Esophagus muscularis mucosa (tissue), 4 donors: ENCODE results near the gene ZNF362. TPM values are rescaled to one million over a fixed set of nuclear protein-coding genes. Genes with fewer than 3 reads are reported as not detected.

Experiments used
- DNase-seq: peaks from one replicate; pipeline ENCODE4 v3.0.0-alpha.2; 2017; ENCODE audit errors: extremely low spot score
- H3K27ac ChIP-seq, 4 donors: fragments of 200-600 bp; sonication (generic); replicated peaks in 1 of 4; 1 replicate in 3 of 4; 2 replicates in 1 of 4; pipeline ENCODE4 v1.5.1; 2016 to 2019; ENCODE audit warnings: mild to moderate bottlenecking in 1 of 4
- H3K27me3 ChIP-seq, 4 donors: fragments of 200-600 bp; sonication (generic); one replicate each; pipeline versions ENCODE4 v1.5.1 to v1.6.0; 2016 to 2019
- H3K36me3 ChIP-seq, 4 donors: fragments of 200-600 bp; sonication (generic); one replicate each; pipeline ENCODE4 v1.5.1; 2016 to 2019
- H3K4me1 ChIP-seq, 4 donors: fragments of 200-600 bp; sonication (generic); one replicate each; pipeline ENCODE4 v1.5.1; 2016 to 2019
- H3K4me3 ChIP-seq, 4 donors: fragments of 200-600 bp; sonication (generic); 1 replicate in 2 of 4; 2 replicates in 2 of 4; pipeline ENCODE4 v1.5.1; 2016 to 2019; ENCODE audit warnings: mild to moderate bottlenecking in 4 of 4, moderate library complexity in 1 of 4
- H3K9me3 ChIP-seq, 4 donors: fragments of 200-600 bp; sonication (generic); 1 replicate in 3 of 4; 2 replicates in 1 of 4; pipeline ENCODE4 v1.5.1; 2016 to 2019
- CTCF ChIP-seq, 3 experiments: fragments of 200-600 bp in 2 of 3; fragments of 450-650 bp in 1 of 3; sonication (generic) in 2 of 3; IDR thresholded peaks; one replicate each; pipeline ENCODE4 v1.5.1; 2017 to 2019; ENCODE audit warnings: antibody characterized with exemption in 3 of 3, mild to moderate bottlenecking in 2 of 3, moderate library complexity in 1 of 3
- EP300 ChIP-seq: sonication (generic); formaldehyde crosslinking; IDR thresholded peaks from one replicate; pipeline ENCODE4 v1.6.1; 2017; ENCODE audit warnings: antibody characterized with exemption
- POLR2A ChIP-seq: fragments of 450-650 bp; IDR thresholded peaks from one replicate; pipeline ENCODE4 v1.6.1; 2017; ENCODE audit warnings: antibody characterized with exemption, moderate library complexity, mild to moderate bottlenecking, low read depth
- POLR2AphosphoS5 ChIP-seq, 2 donors: sonication (generic); formaldehyde crosslinking; IDR thresholded peaks; one replicate each; pipeline ENCODE4 v1.6.1; 2017; ENCODE audit warnings: antibody characterized with exemption in 2 of 2
- WGBS: methylation state at CpG from one replicate; pipeline ENCODE4 v1.1.5; 2018; 5-methylcytosine and 5-hydroxymethylcytosine counted together
- intact Hi-C: fragments of 100-400 bp; cut with DNase I; formaldehyde crosslinking; loops from one replicate; pipeline ENCODE4 v1.15.1; 2023
- total RNA-seq, 4 donors: library from RNA; depleted of rRNA; stranded (reverse); fragments of >200 nt; gene quantifications; one replicate each; pipeline versions ENCODE4 v1.1.0 to v1.2.1, GENCODE V29; 2016

The ZNF362 gene
- total RNA-seq, 4 donors from 2014 or later: 17.2 to 35.3 (median 25.1) TPM

- Histone ChIP-seq H3K9me3 (no peaks in the 10 kb centered on the region), H3K27ac (no peak overlapping the region), H3K27me3 (no peaks in the 10 kb centered on the region), H3K4me1 (peaks cover 19 to 46% (median 37%) of the 10 kb centered on the region in 4 donors), H3K4me3 (no peak overlapping the region), H3K36me3 (peaks cover 10 to 47% (median 40%) of the 10 kb centered on the region in 4 donors)
- DNase-seq: no peak
- WGBS: 80% methylated on average over 3 of the region's 3 CpGs
- TF ChIP-seq EP300 (no peak), POLR2AphosphoS5 (IDR thresholded peaks at IDR 0.05) (no peak), POLR2A (no peak), CTCF (IDR thresholded peaks at IDR 0.05) (no peak)
- intact Hi-C loops: no loop called here
Measured at GRCh38 chr1:33273406-33273805, 17.1 kb downstream of the ZNF362 start.

- no peak for TF ChIP-seq EP300
- no peak for TF ChIP-seq POLR2AphosphoS5 (IDR thresholded peaks at IDR 0.05)
- no peaks in the 10 kb centered on the region for H3K27me3 ChIP-seq
- H3K27ac ChIP-seq: no peak overlapping the region
- H3K4me3 ChIP-seq: no peak overlapping the region
- no peak for DNase-seq
- no peaks in the 10 kb centered on the region for H3K9me3 ChIP-seq
- WGBS: 83% methylated on average over 7 of the region's 7 CpGs
- H3K4me1 ChIP-seq: peaks cover 13 to 40% (median 31%) of the 10 kb centered on the region in 4 donors
- intact Hi-C loops: no loop called here
- H3K36me3 ChIP-seq: peaks cover 10 to 52% (median 44%) of the 10 kb centered on the region in 4 donors
Measured at GRCh38 chr1:33273961-33274371, 17.7 kb downstream of the ZNF362 start.

- intact Hi-C loops: no loop called here
- Histone ChIP-seq H3K4me1 (peaks cover 10 to 35% (median 27%) of the 10 kb centered on the region in 4 donors), H3K9me3 (no peaks in the 10 kb centered on the region), H3K36me3 (peaks cover 10 to 52% (median 47%) of the 10 kb centered on the region in 4 donors), H3K27ac (no peak overlapping the region), H3K4me3 (no peak overlapping the region), H3K27me3 (no peaks in the 10 kb centered on the region)
- 100% methylated on average over 1 of the region's 1 CpG for WGBS
- TF ChIP-seq POLR2AphosphoS5 (IDR thresholded peaks at IDR 0.05) (no peak), POLR2A (no peak), CTCF (IDR thresholded peaks at IDR 0.05) (no peak), EP300 (no peak)
- DNase-seq: no peak
Measured at GRCh38 chr1:33274446-33274845, 18.2 kb downstream of the ZNF362 start.

- Histone ChIP-seq H3K27ac (no peak overlapping the region), H3K4me1 (peaks cover 10 to 28% (median 19%) of the 10 kb centered on the region in 4 donors), H3K9me3 (no peaks in the 10 kb centered on the region), H3K36me3 (peaks cover 13 to 54% (median 51%) of the 10 kb centered on the region in 4 donors), H3K4me3 (no peak overlapping the region), H3K27me3 (no peaks in the 10 kb centered on the region)
- 75% methylated on average over 6 of the region's 6 CpGs for WGBS
- intact Hi-C loops: no loop called here
- TF ChIP-seq POLR2AphosphoS5 (IDR thresholded peaks at IDR 0.05) (no peak), EP300 (no peak), POLR2A (no peak), CTCF (IDR thresholded peaks at IDR 0.05) (no peak)
- DNase-seq: no peak
Measured at GRCh38 chr1:33275195-33275594, 18.9 kb downstream of the ZNF362 start.

GRCh38 chr1:33275706-33276572 is 19.6 kb downstream of the ZNF362 start:
- 93% methylated on average over 25 of the region's 45 CpGs for WGBS
- no peak for DNase-seq
- H3K9me3 ChIP-seq: no peaks in the 10 kb centered on the region
- H3K27ac ChIP-seq: no peak overlapping the region
- H3K36me3 ChIP-seq: peaks cover 19 to 57% (median 52%) of the 10 kb centered on the region in 4 donors
- TF ChIP-seq CTCF (IDR thresholded peaks at IDR 0.05): no peak
- TF ChIP-seq POLR2A: no peak
- no peak for TF ChIP-seq EP300
- no peak for TF ChIP-seq POLR2AphosphoS5 (IDR thresholded peaks at IDR 0.05)
- H3K4me3 ChIP-seq: no peak overlapping the region
- peaks cover 5 to 23% (median 14%) of the 10 kb centered on the region in 4 donors for H3K4me1 ChIP-seq
- intact Hi-C loops: no loop called here
- H3K27me3 ChIP-seq: no peaks in the 10 kb centered on the region
